Measurements from ENCODE around the gene SYCP2.
"Not testable (repeated sequence)": the region's sequence is repeated elsewhere in the genome, so short reads cannot be mapped to it uniquely, and the experiment has no call there.

Gene SYCP2

GRCh38 chr20:59933296-59933848 is at the start of gene SYCP2:
Gene SYCP2, minus strand, starts transcription at chr20:59933637. Its CDS starts 11,224 bp downstream, at chr20:59922413.
- DNase-seq = peak; percentile 70 to 73

- DNase-seq = no peak
These were observed 49.6 kb upstream of the SYCP2 start for GRCh38 chr20:59983076-59983475.

- DNase-seq = no peak
These were observed 43.6 kb upstream of the SYCP2 start for GRCh38 chr20:59977086-59977485.

- DNase-seq = no peak
These were observed 42.8 kb upstream of the SYCP2 start for GRCh38 chr20:59976156-59976782.

- no peak for DNase-seq
These were observed 38.8 kb upstream of the SYCP2 start for GRCh38 chr20:59972037-59972801.

- DNase-seq = no peak
These were observed 38.0 kb upstream of the SYCP2 start for GRCh38 chr20:59971428-59971827.

GRCh38 chr20:59966428-59966827 is 33.0 kb upstream of the SYCP2 start:
- DNase-seq = no peak

GRCh38 chr20:59962155-59962554 is 28.7 kb upstream of the SYCP2 start:
- DNase-seq = no peak

- no peak for DNase-seq
These were observed 28.0 kb upstream of the SYCP2 start for GRCh38 chr20:59961423-59961822.

GRCh38 chr20:59958626-59959025 is 25.2 kb upstream of the SYCP2 start:
- DNase-seq = no peak

GRCh38 chr20:59958123-59958522 is 24.7 kb upstream of the SYCP2 start, which contains the start of gene CDH26:
Gene CDH26, plus strand, starts transcription at chr20:59958423. Its CDS starts 304 bp downstream, at chr20:59958727.
- DNase-seq = no peak

- DNase-seq = not testable (repeated sequence)
These were observed 24.1 kb upstream of the SYCP2 start for GRCh38 chr20:59957568-59957967.

- no peak for DNase-seq
These were observed 21.8 kb upstream of the SYCP2 start for GRCh38 chr20:59955131-59955796.

GRCh38 chr20:59954718-59955117 is 21.3 kb upstream of the SYCP2 start:
- DNase-seq = no peak

- DNase-seq = no peak
These were observed 16.5 kb upstream of the SYCP2 start for GRCh38 chr20:59949911-59950310.

GRCh38 chr20:59948828-59949720 is 15.6 kb upstream of the SYCP2 start:
- DNase-seq = peak; percentile 43 to 76

GRCh38 chr20:59948212-59948611 is 14.8 kb upstream of the SYCP2 start:
- DNase-seq = no peak

GRCh38 chr20:59947376-59947775 is 13.9 kb upstream of the SYCP2 start:
- no peak for DNase-seq

GRCh38 chr20:59945731-59946130 is 12.3 kb upstream of the SYCP2 start:
- no peak for DNase-seq

GRCh38 chr20:59945175-59945574 is 11.7 kb upstream of the SYCP2 start:
- DNase-seq = no peak

- DNase-seq = no peak
These were observed 11.3 kb upstream of the SYCP2 start for GRCh38 chr20:59944726-59945125.

GRCh38 chr20:59942245-59942644 is 8.8 kb upstream of the SYCP2 start:
- no peak for DNase-seq

GRCh38 chr20:59940956-59941294 is 7.5 kb upstream of the SYCP2 start:
- DNase-seq = no peak

Data from CD4-positive, alpha-beta T cell treated with Interleukin-4 for 1 hour (primary cell).